HG03558 (cell line): ENCODE measurements around the gene HIPK1.
"Not testable (repeated sequence)": the region's sequence is repeated elsewhere in the genome, so short reads cannot be mapped to it uniquely, and the experiment has no call there.

Experiments used
- ATAC-seq: cut with Tn5 transposase; IDR thresholded peaks from one replicate; pipeline ENCODE4 v1.9.1; 2021; ENCODE audit warnings: moderate number of reproducible peaks; ENCODE audit not compliant: unreplicated experiment; ENCODE audit errors: extremely low read depth

Gene HIPK1

DNA sequence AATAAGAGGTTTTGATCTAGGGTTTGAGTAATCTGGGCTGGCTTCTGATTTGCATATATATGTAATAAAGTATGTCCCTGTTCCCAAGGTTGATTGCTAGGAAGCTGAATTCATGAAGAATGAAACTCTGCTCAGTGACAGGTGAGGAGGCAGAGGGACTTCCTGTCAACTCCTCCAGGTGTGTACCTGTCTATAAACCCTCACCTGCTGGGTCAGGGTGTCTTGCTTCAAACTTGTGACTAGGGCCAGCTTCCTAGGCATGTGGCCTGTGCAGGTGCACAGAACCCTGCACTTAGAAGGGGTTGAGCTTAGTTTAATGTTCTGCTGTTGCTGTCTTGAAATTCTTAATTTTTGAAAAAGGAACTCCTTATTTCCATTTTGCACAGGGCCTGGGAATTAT, 71.3 kb downstream of the HIPK1 start:
- no peak for ATAC-seq

DNA sequence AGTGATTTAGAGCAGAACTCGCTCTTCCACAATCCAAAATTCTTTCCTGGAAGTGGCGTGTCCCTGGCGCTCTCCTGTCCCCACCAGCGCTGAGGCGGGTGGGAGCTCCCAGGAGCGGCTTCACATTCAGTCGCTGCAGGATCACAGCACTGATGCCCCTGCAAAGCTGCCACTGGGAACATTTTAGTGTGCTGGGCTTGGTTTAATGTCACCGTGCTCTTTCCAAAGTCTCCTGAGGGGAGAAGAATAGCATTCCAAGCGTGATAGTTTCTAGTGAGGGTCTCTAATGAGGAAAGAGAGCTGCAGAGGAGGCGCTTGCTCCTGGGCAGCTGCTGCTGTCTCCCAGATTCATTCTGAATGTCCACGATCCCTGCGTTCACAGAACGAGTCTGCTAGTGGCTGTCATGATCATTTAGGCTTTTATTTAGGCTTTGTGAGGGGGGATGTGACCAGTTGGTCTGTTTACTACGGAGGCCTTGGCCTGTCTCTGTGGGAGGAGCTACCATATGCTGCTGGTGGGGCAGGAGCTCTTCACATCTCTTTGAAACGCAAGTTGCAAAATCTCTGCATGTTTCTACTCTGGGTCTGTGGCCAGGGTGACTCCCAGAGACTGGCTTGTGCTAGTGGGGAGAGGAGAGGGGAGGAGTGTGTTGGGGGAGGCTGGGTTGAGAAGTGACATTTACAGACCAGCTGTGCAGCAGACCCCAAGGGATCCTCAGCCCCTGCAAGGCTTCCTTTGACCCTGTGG, 73.5 kb downstream of the HIPK1 start:
- ATAC-seq = no peak

DNA sequence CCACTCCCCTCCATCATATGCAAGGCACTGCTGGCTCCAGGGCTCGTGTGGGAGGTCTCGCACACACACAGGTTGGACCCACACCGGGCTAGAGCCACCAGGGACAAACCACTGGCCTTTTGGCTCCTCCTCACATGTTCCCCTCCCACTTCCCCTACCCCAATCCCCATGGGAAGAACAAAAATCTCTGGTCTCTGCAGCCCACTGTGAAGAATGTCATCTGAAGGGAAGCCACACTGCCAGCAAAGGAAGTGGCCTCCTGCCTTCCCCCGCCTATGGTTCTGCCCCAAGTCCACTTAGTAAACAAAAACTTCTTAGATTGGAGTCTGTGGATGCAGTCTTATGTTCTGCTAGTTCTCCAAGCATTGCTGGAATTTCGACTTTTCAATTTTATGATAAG, 74.3 kb downstream of the HIPK1 start:
- no peak for ATAC-seq

DNA sequence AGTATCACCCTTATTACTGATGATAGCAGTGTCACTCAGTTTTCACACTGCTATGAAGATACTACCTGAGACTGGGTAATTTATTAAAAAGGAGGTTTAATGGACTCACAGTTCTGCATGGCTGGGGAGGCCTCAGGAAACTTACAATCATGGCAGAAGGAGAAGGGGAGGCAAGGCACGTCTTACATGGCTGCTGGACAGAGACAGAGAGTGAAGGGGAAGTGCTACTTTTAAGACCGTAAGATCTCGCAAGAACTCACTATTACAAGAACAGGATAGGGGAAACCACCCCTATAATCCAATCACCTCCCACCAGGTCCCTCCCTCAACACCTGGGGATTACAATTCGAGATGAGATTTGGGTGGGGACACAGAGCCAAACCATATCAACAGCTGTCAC, 77.7 kb downstream of the HIPK1 start:
- not testable (repeated sequence) for ATAC-seq

DNA sequence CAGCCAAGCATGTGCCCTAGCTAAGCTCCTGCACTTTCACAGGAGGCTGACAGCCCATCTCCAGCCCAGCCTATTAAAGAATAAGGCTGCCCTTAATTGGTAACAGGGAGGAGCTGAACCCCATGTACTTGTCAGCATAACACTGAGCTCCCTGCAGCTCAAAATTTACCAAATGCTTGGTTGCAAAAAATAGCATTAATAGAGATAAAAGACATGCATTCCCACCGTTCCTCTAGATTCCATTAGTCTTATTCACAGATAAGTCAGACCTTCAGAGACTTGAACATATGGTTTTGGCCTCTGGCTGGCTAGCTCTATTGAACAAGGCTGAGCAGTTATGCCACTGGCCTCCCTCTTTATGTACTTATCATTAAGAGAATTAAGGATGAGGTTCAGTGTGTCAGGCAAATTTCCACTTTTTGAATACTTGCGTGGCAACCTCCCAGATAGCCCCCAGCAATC, 79.4 kb downstream of the HIPK1 start:
- no peak for ATAC-seq

DNA sequence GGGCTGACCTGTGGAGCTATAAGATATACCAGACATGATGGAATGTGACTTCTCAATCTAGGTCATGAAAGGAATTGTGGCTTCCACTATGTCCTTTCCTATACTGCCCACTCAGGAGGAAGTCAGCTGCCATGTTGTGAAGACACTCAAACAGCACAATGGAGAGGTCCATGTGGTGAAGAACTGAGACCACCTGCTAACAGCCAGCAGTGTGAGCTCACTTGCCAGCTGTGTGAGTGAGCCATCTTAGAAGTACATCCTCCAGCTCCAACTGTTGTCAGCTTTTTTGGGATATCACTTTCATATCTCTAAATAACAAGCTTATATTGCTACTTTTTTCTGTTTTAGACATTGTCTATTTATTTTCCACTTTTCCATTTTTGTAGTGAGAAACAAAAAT, 79.9 kb downstream of the HIPK1 start:
- no peak for ATAC-seq

DNA sequence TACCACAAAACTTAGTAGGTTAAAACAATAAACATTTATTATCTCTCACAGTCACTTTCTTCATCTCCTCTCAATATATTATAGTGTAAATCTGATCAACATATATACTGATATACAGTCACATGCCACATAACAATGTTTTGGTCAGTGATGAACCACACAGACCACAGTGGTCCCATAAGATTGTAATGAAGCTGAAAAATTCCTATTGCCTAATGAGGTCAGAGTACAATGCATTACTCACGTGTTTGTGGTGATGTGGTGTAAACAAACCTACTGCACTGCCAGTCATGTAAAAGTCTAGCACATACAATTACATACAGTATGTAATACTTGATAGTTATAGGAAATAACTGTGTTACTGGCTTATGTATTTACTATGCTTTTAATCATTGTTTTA, 80.3 kb downstream of the HIPK1 start:
- no peak for ATAC-seq

DNA sequence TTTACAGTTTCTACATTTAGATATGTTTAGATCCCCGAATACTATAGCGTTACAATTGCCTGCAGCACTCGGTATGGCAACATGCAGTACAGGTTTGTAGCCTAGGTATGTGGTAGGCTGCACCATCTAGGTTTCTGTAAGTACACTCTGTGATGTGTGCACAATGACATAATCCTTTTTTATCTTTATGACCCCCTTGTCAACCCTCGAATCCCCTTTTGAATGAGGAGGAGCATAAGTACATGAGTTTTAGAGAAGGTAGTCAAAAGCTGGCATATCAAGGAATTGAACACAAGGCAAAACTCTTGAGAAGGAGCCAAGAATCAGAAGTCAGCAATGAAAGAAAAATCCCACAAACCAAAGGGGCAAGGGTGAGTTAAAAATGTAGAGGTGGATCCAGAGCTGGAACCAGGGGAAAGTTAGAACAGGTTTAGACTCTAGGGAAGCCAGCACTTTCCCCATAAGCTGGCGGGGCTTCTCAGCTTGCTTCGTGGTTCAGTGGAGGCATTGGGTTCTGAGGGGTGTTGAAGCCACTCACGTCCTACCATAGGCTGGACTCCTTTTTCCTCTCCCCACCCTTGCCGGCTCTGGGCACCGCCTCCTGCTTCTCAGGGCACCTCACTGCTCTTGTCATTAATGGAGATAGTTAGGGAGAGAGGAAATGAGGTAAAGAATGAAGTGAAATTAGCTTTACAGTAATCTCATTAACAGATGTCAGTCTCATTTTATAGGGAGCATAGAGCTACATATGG, 81.5 kb downstream of the HIPK1 start:
- ATAC-seq = no peak

DNA sequence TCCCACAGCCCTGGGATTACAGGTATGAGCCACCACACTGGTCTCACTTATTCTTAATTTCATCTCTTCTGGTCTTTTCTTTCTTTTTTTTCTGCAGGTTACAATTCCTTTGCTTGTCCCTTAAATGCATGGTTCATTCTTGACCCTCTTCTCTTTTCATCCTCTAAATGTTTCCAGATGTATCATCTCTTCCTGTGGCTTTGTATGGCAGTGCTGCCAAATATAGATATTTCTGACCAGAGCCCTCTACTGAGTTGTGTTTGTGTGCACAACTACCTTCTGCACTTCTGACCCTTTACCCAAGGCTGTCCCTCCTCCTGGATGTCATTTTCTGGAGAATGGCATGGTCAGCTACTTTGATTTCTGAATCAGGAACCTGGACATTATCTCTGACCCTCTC, 82.7 kb downstream of the HIPK1 start:
- no peak for ATAC-seq

DNA sequence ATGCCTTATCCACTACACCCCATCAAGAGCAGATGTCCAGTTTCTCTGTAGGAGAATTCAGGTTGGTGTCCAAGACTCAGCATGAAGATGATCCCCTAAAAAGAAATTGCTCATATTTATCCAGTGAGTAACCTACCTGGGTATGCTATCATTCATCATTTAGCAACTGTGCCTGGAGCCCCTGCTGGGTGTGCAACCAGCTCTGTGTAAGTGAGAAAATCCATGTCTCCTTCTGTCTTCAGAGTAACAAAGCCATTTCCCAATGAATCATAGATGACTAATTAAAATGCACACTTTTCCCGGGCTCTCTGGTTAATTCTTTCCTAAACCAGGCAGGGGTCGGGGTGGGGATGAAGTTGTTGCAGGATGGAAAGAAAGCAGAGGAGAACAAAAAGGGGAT, 86.0 kb downstream of the HIPK1 start:
- no peak for ATAC-seq

DNA sequence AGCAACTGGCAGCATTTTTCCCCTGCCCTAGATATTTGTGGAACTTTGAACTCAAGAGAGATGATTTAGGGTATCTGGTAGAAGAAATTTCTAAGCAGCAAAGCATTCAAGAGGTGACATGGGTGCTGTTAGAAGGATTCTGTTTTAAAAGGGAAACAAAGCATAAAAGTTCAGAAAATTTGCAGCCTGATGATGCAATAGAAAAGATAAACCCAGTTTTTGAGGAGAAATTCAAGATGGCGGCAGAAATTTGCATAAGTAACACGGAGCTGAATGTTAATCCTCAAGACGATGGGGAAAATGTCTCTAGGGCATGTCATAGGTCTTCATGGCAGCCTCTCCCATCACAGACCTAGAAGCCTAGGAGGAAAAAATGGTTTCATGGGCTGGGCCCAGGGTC, 90.6 kb downstream of the HIPK1 start:
- ATAC-seq = not testable (repeated sequence)

DNA sequence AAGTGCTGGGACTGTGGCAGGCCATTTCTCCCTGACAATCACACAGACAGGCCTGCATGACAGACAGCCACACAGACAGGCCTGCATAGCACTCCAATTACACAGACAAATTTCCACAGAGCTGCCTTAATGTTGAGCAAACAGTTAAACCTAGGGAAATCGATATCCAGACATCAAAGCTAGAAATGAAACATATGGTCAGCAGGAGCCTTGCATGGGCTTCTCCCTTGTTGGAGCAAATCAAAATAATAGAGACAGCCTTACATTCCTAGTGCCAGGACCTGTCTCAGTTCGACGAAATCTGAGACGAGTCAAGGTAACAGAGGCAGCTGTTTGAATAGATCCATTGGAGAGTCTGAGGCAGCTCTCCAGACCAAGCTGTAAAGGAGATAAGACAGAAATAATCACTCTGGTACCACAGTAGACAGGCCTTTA, 92.6 kb downstream of the HIPK1 start:
- ATAC-seq = no peak

DNA sequence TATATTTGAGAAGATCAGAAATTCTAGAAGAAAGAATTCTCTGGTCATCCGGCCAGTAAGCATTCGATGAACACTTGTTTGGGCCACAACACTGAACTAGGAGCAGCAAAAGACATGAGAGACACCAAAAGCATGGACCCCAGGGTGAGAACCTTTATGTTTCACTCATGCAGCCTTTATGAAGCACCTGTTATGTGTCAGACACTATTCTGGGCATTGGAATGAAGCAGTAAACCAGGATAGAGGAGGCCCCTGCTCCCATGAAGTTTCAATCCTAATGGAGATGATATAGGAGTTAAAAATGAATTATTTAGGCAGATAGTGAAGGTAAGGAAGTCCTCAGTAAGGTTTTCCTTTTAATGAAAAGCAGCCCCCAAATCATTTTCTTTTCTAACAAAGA, 93.8 kb downstream of the HIPK1 start:
- no peak for ATAC-seq

DNA sequence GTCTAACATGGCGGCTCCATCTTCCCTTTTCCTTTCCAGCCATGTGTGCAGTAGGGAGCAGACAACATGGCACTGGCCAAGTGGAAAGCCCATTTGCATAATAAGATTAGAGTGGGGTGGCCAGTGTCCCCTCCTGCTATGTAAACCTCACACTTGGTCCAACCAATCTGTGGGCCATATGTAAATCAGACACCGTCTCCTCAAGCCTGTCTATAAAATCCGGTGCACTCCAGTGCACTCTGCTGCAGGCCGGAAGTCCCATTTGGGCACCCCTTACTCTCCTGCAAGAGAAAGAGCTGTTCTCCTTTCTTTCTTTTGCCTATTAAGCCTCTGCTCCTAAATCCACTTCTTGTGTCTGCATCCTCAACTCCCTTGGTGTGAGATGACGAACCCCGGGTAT, 94.3 kb downstream of the HIPK1 start:
- ATAC-seq = no peak

DNA sequence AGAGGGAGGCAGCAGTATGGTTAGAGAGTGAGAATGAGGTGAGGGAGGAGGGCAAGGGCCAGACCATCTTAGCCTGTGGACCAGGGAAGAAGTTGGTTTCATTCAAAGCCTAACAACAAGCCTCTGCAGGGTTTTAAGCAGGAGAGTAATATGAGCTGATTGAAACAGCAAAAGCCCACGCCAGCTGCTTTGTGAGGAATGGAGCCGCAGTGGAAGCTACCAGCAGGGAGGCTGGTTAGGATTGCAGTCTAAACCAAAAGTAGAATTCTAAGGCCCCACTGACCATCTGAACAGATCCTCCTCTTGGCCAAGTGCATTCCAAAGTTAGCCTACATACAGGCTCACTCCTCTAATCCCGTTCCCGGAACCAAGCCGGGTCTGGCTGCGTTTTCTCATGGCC, 94.9 kb downstream of the HIPK1 start:
- ATAC-seq = no peak

DNA sequence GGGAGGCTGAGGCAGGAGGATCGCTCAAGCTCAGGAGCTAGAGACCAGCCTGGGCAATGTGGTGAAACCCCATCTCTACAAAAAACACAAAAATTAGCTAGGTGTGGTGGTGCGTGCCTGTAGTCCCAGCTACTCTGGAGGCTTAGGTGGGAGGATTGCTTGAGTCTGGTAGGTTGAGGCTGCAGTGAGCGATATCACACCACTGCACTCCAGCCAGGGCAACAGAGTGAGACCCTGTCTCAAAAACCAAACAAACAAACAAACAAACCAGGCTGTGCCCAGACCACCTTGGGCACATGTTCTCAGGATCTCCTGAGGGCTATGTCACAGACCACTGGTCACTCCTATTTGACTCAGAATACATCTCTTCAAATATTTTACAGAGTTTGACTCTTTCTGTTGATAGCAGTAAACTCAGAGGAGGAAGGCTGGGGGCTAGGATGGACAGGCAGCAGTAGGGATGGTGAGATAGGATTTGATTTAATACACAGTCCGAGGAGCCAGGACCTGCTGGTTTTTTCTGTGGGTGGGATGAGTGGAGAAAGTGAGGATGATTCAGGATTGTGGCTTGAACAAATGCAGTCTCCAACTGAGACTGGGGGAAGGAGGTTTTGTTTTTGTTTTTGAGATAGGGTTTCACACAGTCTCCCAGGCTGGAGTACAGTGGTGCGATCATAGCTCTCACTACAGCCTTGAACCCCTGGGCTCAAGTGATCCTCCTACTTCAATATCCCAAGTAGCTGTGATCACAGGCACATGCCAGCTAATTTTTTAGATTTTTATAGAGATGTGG, 96.7 kb downstream of the HIPK1 start:
- ATAC-seq = no peak

DNA sequence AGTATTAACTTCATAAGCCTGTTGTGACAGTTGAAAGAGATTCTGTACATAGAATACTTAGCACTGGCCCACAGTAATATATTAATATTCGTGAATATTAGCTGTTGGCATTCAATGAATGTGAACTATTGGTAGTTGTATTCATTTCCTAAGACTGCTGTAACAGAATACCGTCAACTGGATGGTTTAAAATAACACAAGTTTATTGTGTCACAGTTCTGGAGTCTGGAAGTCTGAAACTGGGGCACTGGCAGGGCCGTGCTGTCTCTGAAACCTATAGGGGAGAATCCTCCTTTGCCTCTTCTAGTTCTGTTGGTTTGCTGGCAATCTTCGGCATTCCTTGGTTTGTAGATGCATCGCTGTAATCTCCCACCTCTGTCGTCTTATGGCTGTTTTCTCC, 97.7 kb downstream of the HIPK1 start:
- ATAC-seq = no peak
